Common myeloid progenitor, CD34-positive (primary cell): ENCODE results near the gene SLC15A2.

Experiments used
- CTCF ChIA-PET: fragments of 350-600 bp; sonication (Branson Sonifier 250); formaldehyde crosslinking; loops from one replicate; lab custom pipeline; 2021; ENCODE audit warnings: antibody characterized with exemption; lab: Charles Lee
- POLR2A ChIA-PET: fragments of 350-600 bp; sonication (Branson Sonifier 250); formaldehyde crosslinking; loops from one replicate; lab custom pipeline; 2021; ENCODE audit warnings: antibody characterized with exemption; lab: Charles Lee
- DNase-seq, 3 donors: peaks; one replicate each; pipeline versions ENCODE4 v3.0.0 to v3.0.0-alpha.2; 2013
- H3K27ac ChIP-seq, 2 experiments: 1 replicate in 1 of 2; 2 replicates in 1 of 2; pipeline ENCODE4 v1.7.0; 2013; ENCODE audit warnings: inconsistent platforms in 2 of 2, low read length in 2 of 2, mild to moderate bottlenecking in 2 of 2, low read depth in 1 of 2, moderate library complexity in 1 of 2; ENCODE audit not compliant: severe bottlenecking in 2 of 2, insufficient read depth in 1 of 2, poor library complexity in 1 of 2
- H3K27me3 ChIP-seq, 5 experiments: replicated peaks in 2 of 5; 1 replicate in 3 of 5; 2 replicates in 2 of 5; pipeline versions ENCODE4 v1.6.1 to v1.7.0; 2013; ENCODE audit warnings: low read length in 4 of 5, mild to moderate bottlenecking in 2 of 5, moderate library complexity in 2 of 5, inconsistent platforms in 1 of 5; ENCODE audit not compliant: insufficient read depth in 5 of 5, control insufficient read depth in 4 of 5
- H3K36me3 ChIP-seq, 4 experiments: 1 replicate in 2 of 4; 2 replicates in 2 of 4; pipeline versions ENCODE4 v1.6.1 to v1.7.0; 2013; ENCODE audit warnings: low read length in 3 of 4, control low read depth in 1 of 4, mild to moderate bottlenecking in 1 of 4; ENCODE audit not compliant: control insufficient read depth in 4 of 4, insufficient read depth in 4 of 4
- H3K4me1 ChIP-seq, 4 experiments: 1 replicate in 3 of 4; 2 replicates in 1 of 4; pipeline versions ENCODE4 v1.6.1 to v1.7.1; 2013; ENCODE audit warnings: low read length in 3 of 4, mild to moderate bottlenecking in 3 of 4, control low read depth in 1 of 4, inconsistent platforms in 1 of 4, moderate library complexity in 1 of 4; ENCODE audit not compliant: control insufficient read depth in 4 of 4, insufficient read depth in 4 of 4; ENCODE audit errors: control extremely low read depth in 1 of 4
- H3K4me3 ChIP-seq, 7 experiments: 1 replicate in 4 of 7; 2 replicates in 3 of 7; pipeline versions ENCODE4 v1.5.1 to v1.7.0; 2013; ENCODE audit warnings: mild to moderate bottlenecking in 7 of 7, low read length in 6 of 7, moderate library complexity in 6 of 7, inconsistent platforms in 2 of 7, low read depth in 2 of 7, control low read depth in 1 of 7; ENCODE audit not compliant: insufficient read depth in 4 of 7, control insufficient read depth in 1 of 7; ENCODE audit errors: extremely low read depth in 1 of 7
- H3K9me3 ChIP-seq, 5 experiments: 1 replicate in 4 of 5; 2 replicates in 1 of 5; pipeline versions ENCODE4 v1.6.1 to v1.7.1; 2013; ENCODE audit warnings: low read length in 4 of 5, mild to moderate bottlenecking in 2 of 5, inconsistent platforms in 1 of 5, low read depth in 1 of 5, moderate library complexity in 1 of 5; ENCODE audit not compliant: control insufficient read depth in 4 of 5, insufficient read depth in 2 of 5; ENCODE audit errors: control extremely low read depth in 1 of 5
- WGBS: methylation state at CpG from one replicate; pipeline ENCODE4 v1.1.5; 2013; ENCODE audit not compliant: insufficient coverage; 5-methylcytosine and 5-hydroxymethylcytosine counted together

SLC15A2 gene

GRCh38 chr3:121869736-121870135, 24.5 kb upstream of the SLC15A2 start:
- Histone ChIP-seq H3K4me3 (no peak overlapping the region), H3K36me3 (peaks cover 12 to 40% (median 23%) of the 10 kb centered on the region in 4 experiments), H3K9me3 (no peaks in the 10 kb centered on the region), H3K27me3 (no peaks in the 10 kb centered on the region), H3K27ac (peak overlapping the region in 1 of 2 experiments; percentile 21), H3K4me1 (peaks cover 0 to 14% (median 5%) of the 10 kb centered on the region in 4 experiments)
- DNase-seq, result peak in 2 of 3 donors; percentile 59 to 78
- 100% methylated on average over 1 of the region's 2 CpGs for WGBS
- ChIA-PET POLR2A (interaction anchor here (0.7 kb wide), 1 partner anchor 169 kb away, joined by 4 read pairs; no protein-coding TSS in a partner anchor), CTCF (no interaction called here)

- Histone ChIP-seq H3K27ac (no peak overlapping the region), H3K4me1 (peaks cover 0 to 14% (median 5%) of the 10 kb centered on the region in 4 experiments), H3K9me3 (no peaks in the 10 kb centered on the region), H3K27me3 (no peaks in the 10 kb centered on the region), H3K4me3 (no peak overlapping the region), H3K36me3 (peaks cover 4 to 39% (median 23%) of the 10 kb centered on the region in 4 experiments)
- CTCF ChIA-PET, result no interaction called here
- DNase-seq, result peak in 2 of 3 donors; percentile 14 to 35
- POLR2A ChIA-PET, result no interaction called here
These were observed 23.5 kb upstream of the SLC15A2 start for GRCh38 chr3:121870717-121871116.

- no peak overlapping the region for H3K27ac ChIP-seq
- 0% methylated on average over 1 of the region's 1 CpG for WGBS
- POLR2A ChIA-PET, result no interaction called here
- peaks cover 2 to 37% (median 20%) of the 10 kb centered on the region in 4 experiments for H3K36me3 ChIP-seq
- CTCF ChIA-PET, result interaction anchor here (0.6 kb wide), 1 partner anchor 324 kb away, joined by 3 read pairs; no protein-coding TSS in a partner anchor
- no peaks in the 10 kb centered on the region for H3K9me3 ChIP-seq
- no peak overlapping the region for H3K4me3 ChIP-seq
- peak in 2 of 3 donors; percentile 58 to 76 for DNase-seq
- H3K4me1 ChIP-seq, result peaks cover 0 to 14% (median 5%) of the 10 kb centered on the region in 4 experiments
- no peaks in the 10 kb centered on the region for H3K27me3 ChIP-seq
These were observed 22.8 kb upstream of the SLC15A2 start for GRCh38 chr3:121871430-121871829.

GRCh38 chr3:121878411-121878810, 15.8 kb upstream of the SLC15A2 start:
- CTCF ChIA-PET, result no interaction called here
- Histone ChIP-seq H3K36me3 (peaks cover 2 to 32% (median 15%) of the 10 kb centered on the region in 4 experiments), H3K27me3 (no peaks in the 10 kb centered on the region), H3K9me3 (no peaks in the 10 kb centered on the region), H3K4me3 (no peak overlapping the region), H3K27ac (no peak overlapping the region), H3K4me1 (no peaks in the 10 kb centered on the region)
- WGBS, result 100% methylated on average over 1 of the region's 1 CpG
- DNase-seq, result no peak
- POLR2A ChIA-PET, result no interaction called here

- Histone ChIP-seq H3K4me1 (no peaks in the 10 kb centered on the region), H3K27ac (no peak overlapping the region), H3K27me3 (no peaks in the 10 kb centered on the region), H3K4me3 (no peak overlapping the region), H3K36me3 (peaks cover 5 to 20% (median 11%) of the 10 kb centered on the region in 4 experiments), H3K9me3 (no peaks in the 10 kb centered on the region)
- ChIA-PET CTCF (interaction anchor here (1.1 kb wide), 1 partner anchor 372 kb away, joined by 3 read pairs; no protein-coding TSS in a partner anchor), POLR2A (no interaction called here)
- no CpG with 5 or more reads among the region's 1 CpG for WGBS
- DNase-seq, result peak; percentile 21 to 42 (median 33)
These were observed 10.7 kb upstream of the SLC15A2 start for GRCh38 chr3:121883507-121883906.

DNA sequence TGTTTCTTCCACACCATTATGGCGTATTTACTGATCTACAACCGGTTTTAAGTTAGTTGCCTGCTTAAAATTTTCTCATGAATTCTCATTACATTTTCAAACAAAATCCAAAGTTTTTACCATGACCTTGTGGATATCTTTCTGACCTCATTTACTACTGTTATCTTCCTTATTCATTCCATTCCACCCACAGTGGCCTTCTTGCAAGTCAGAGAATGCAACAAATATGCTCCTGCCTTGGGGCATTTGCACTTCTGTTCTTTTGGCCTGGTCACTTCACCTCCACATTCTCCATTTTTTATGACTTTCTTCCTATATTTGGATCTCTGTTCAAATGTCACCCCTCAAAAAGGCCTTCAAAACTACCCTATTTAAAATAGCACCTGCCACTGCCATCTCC, 8.8 kb upstream of the SLC15A2 start:
- no peak for DNase-seq
- ChIA-PET POLR2A (no interaction called here), CTCF (no interaction called here)
- Histone ChIP-seq H3K9me3 (no peaks in the 10 kb centered on the region), H3K4me3 (no peak overlapping the region), H3K27me3 (no peaks in the 10 kb centered on the region), H3K27ac (no peak overlapping the region), H3K4me1 (no peaks in the 10 kb centered on the region), H3K36me3 (peaks cover 5 to 23% (median 10%) of the 10 kb centered on the region in 4 experiments)
- WGBS, result 96% methylated on average over 2 of the region's 2 CpGs

- Histone ChIP-seq H3K27ac (no peak overlapping the region), H3K4me3 (no peak overlapping the region), H3K9me3 (no peaks in the 10 kb centered on the region), H3K27me3 (no peaks in the 10 kb centered on the region), H3K36me3 (peaks cover 18 to 58% (median 24%) of the 10 kb centered on the region in 4 experiments), H3K4me1 (peaks cover 0 to 3% (median 0%) of the 10 kb centered on the region in 4 experiments)
- DNase-seq, result no peak
- POLR2A ChIA-PET, result no interaction called here
- CTCF ChIA-PET, result interaction anchor here (1.0 kb wide), 1 partner anchor 13 kb away, joined by 3 read pairs; no protein-coding TSS in a partner anchor
- WGBS, result 0% methylated on average over 1 of the region's 1 CpG
These were observed 920 bp downstream of the SLC15A2 start for GRCh38 chr3:121895121-121895520.
